Heart right ventricle (tissue), 16 donors: ENCODE measurements around the gene POP7. TPM values are rescaled to one million over a fixed set of nuclear protein-coding genes. Genes with fewer than 3 reads are reported as not detected.
A peak's percentile ranks its signal among the peaks of the same experiment; 100 is the strongest.
"Not testable (repeated sequence)": the region's sequence is repeated elsewhere in the genome, so short reads cannot be mapped to it uniquely, and the experiment has no call there.

Source experiments
- ATAC-seq, 8 donors: fragments of 200-7000 bp; cut with Tn5 transposase; one replicate each; pipeline ENCODE4 v1.9.1; 2020; ENCODE audit warnings: mild to moderate bottlenecking in 8 of 8, moderate library complexity in 8 of 8, moderate number of reproducible peaks in 1 of 8
- DNase-seq, 2 donors: peaks; one replicate each; pipeline ENCODE4 v3.0.0-alpha.2; 2020
- H3K27ac ChIP-seq, 10 donors: fragments of 200-600 bp; sonication (generic) in 2 of 10; one replicate each; pipeline versions ENCODE4 v1.5.0 to v1.8.0; 2020 to 2022; ENCODE audit warnings: mild to moderate bottlenecking in 3 of 10
- H3K27me3 ChIP-seq, 7 donors: fragments of 200-600 bp; one replicate each; pipeline ENCODE4 v1.8.0; 2021 to 2022; ENCODE audit warnings: mild to moderate bottlenecking in 2 of 7
- H3K36me3 ChIP-seq, 9 donors: fragments of 200-600 bp; sonication (generic) in 1 of 9; one replicate each; pipeline versions ENCODE4 v1.5.0 to v1.8.0; 2020 to 2022; ENCODE audit warnings: mild to moderate bottlenecking in 2 of 9
- H3K4me1 ChIP-seq, 9 donors: fragments of 200-600 bp; sonication (generic) in 1 of 9; one replicate each; pipeline versions ENCODE4 v1.5.0 to v1.8.0; 2020 to 2022; ENCODE audit warnings: mild to moderate bottlenecking in 4 of 9
- H3K4me3 ChIP-seq, 10 donors: fragments of 200-600 bp; sonication (generic) in 2 of 10; one replicate each; pipeline versions ENCODE4 v1.5.0 to v1.8.0; 2020 to 2022; ENCODE audit warnings: mild to moderate bottlenecking in 7 of 10, moderate library complexity in 2 of 10
- H3K9me3 ChIP-seq, 11 donors: fragments of 200-600 bp in 10 of 11; sonication (generic) in 2 of 11; one replicate each; pipeline versions ENCODE4 v1.5.0 to v1.8.0; 2013 to 2022; ENCODE audit warnings: mild to moderate bottlenecking in 2 of 11, control low read depth in 1 of 11, moderate library complexity in 1 of 11
- CTCF ChIP-seq, 9 donors: fragments of 200-600 bp; sonication (generic) in 2 of 9; IDR thresholded peaks; one replicate each; pipeline versions ENCODE4 v1.5.0 to v1.8.0; 2021 to 2022; ENCODE audit warnings: antibody characterized with exemption in 9 of 9, mild to moderate bottlenecking in 5 of 9, moderate library complexity in 1 of 9
- WGBS, 2 donors: extraction: QIAGEN DNeasy Blood & Tissue Kit; methylation state at CpG; one replicate each; pipeline ENCODE4 v1.1.7; 2013; ENCODE audit warnings: inconsistent platforms in 1 of 2; 5-methylcytosine and 5-hydroxymethylcytosine counted together
- intact Hi-C, 10 donors: fragments of 100-400 bp; cut with DNase I; formaldehyde crosslinking; loops; one replicate each; pipeline versions ENCODE4 v1.11.1 to v1.14.2; 2022
- long read RNA-seq, 3 donors: library from polyadenylated mRNA; unstranded; transcript quantifications; one replicate each; pipeline ENCODE4 v2.0.0, GENCODE V29; 2020 to 2021
- polyA plus RNA-seq, 2 donors: library from polyadenylated mRNA; stranded (reverse); fragments of 200-250 nt; gene quantifications; one replicate each; pipeline ENCODE4 v1.2.3, GENCODE V29; 2013
- total RNA-seq, 10 donors: library from RNA; stranded (reverse); fragmentation: NEBNext Ultra II Directional in 3 of 10; extraction: Animal tissue kit (Norgen Biotek cat#: 25700) in 3 of 10; gene quantifications; one replicate each; pipeline versions ENCODE4 v1.2.1 to v1.2.4, GENCODE V29; 2021 to 2023
- donor health status: Arrhythmogenic right ventricular cardiomyopathy.
- donor health status: ischemic (EF 13 %, LVEDD 7.1; RV severe dilation, severe dysfunction).
- donor health status: healthy with polysubstance abuse.
- donor health status: DM: no; HTN: yes; CAD: no.
- donor health status: DM: no; HTN: no; CAD: no.
- donor health status: ischemic (EF 25% LVEDD 6.9; RV normal size, moderate dysfunction).
- donor health status: ischemic (EF 25% LVEDD 5.7; RV mildly dilated, moderate dysfunction).
- donor health status: healthy.
- donor health status: DM: yes; HTN: yes; CAD: no.
- donor health status: Ischemic cardiomyopathy.
- donor health status: ischemic (EF 35%, LVEDD 5.7; RV mildly dilated, moderate dysfunction).
- donor health status: nonischemic (EF 11% LVEDD 7.7; RV severe dilation, severe dysfunction).
- donor health status: DM: yes; HTN: yes; CAD: no.
- donor health status: PGD.
- donor health status: ischemic (EF 29% LVEDD 5.4; RV normal size, mild dysfunction).
- donor health status: nonischemic (EF 23%, LVEDD 6.1; RV moderate dilation, normal function).

The POP7 gene
- total RNA-seq (10 to 100 TPM; 23.2 to 34.9 (median 25.3) TPM), polyA plus RNA-seq (10 to 100 TPM; 35.5 to 71.5 TPM)
- long read RNA-seq, donor 1, transcript POP7-201 (2 exons, 927 nt), result major isoform, 11 of 17 reads
- long read RNA-seq, donor 1, partial matches to known transcripts, result 0 of 17 reads
- long read RNA-seq, donor 1, other reads (novel, unspliced or antisense), result 6 of 17 reads
- long read RNA-seq, donor 2, transcript POP7-201 (2 exons, 927 nt), result major isoform, 16 of 23 reads
- long read RNA-seq, donor 2, partial matches to known transcripts, result 7 of 23 reads
- long read RNA-seq, donor 2, other reads (novel, unspliced or antisense), result 0 of 23 reads
- long read RNA-seq, donor 3, transcript POP7-201 (2 exons, 927 nt), result major isoform, 11 of 16 reads
- long read RNA-seq, donor 3, partial matches to known transcripts, result 2 of 16 reads
- long read RNA-seq, donor 3, other reads (novel, unspliced or antisense), result 3 of 16 reads

- Histone ChIP-seq H3K4me3 (peak within 1 kb of the TSS; percentile 63 to 95 (median 77)), H3K27ac (peak within 1 kb of the TSS; percentile 84 to 99 (median 94)), H3K4me1 (peaks cover 4 to 24% (median 17%) of the 10 kb centered on the region in 9 donors), H3K27me3 (no peaks in the 10 kb centered on the region), H3K36me3 (peaks cover 0 to 22% (median 0%) of the 10 kb centered on the region in 9 donors), H3K9me3 (no peaks in the 10 kb centered on the region)
- peak; percentile 99 for DNase-seq
- peak; percentile 97 to 99 (median 98) for ATAC-seq
- intact Hi-C loops, result loop anchor here in 7 of 10 donors (1.0 to 10.0 kb wide), 6 partner anchors 19 to 241 kb away; partner anchors contain the start of genes SLC12A9 (in 7 of the 7), GNB2 (in 1 of the 7), MOSPD3 (in 1 of the 7) and SPACDR (in 1 of the 7)
- no peak for TF ChIP-seq CTCF (IDR thresholded peaks at IDR 0.05)
- 0 to 1% methylated on average over 81 to 86 of the region's 86 CpGs for WGBS, 2 donors
These were observed at the start of gene POP7 for GRCh38 chr7:100705753-100706671. Gene POP7 (plus strand): TSS chr7:100706121. CDS start chr7:100706831, 710 bp downstream.

- DNase-seq, H3K4me3 ChIP-seq, ATAC-seq, H3K27ac ChIP-seq, H3K4me1 ChIP-seq, H3K36me3 ChIP-seq, intact Hi-C loops, H3K9me3 ChIP-seq: not testable (repeated sequence)
- WGBS, 2 donors, result 77% methylated on average over 12 of the region's 12 CpGs
- peaks cover 0 to 47% (median 29%) of the 10 kb centered on the region in 7 donors for H3K27me3 ChIP-seq
These were observed 43.6 kb upstream of the POP7 start for GRCh38 chr7:100662194-100662776.

GRCh38 chr7:100665168-100665726 lies 40.7 kb upstream of the POP7 start:
- no peaks in the 10 kb centered on the region for H3K4me1 ChIP-seq
- 93 to 98% methylated on average over 5 of the region's 5 CpGs for WGBS, 2 donors
- no peaks in the 10 kb centered on the region for H3K9me3 ChIP-seq
- ATAC-seq (no peak), DNase-seq (no peak)
- no peaks in the 10 kb centered on the region for H3K36me3 ChIP-seq
- intact Hi-C loops, result loop anchor here in 1 of 10 donors (5.0 kb wide), 1 partner anchor 33 kb away; no protein-coding TSS in a partner anchor
- peaks cover 0 to 20% (median 5%) of the 10 kb centered on the region in 7 donors for H3K27me3 ChIP-seq
- H3K27ac ChIP-seq, result no peak overlapping the region
- no peak for TF ChIP-seq CTCF (IDR thresholded peaks at IDR 0.05)
- H3K4me3 ChIP-seq, result no peak overlapping the region

GRCh38 chr7:100667331-100668068 lies 38.4 kb upstream of the POP7 start:
- WGBS, 2 donors, result 80% methylated on average over 16 of the region's 16 CpGs
- intact Hi-C loops, result loop anchor here in 2 of 10 donors (2.0 to 5.0 kb wide), 2 partner anchors 35 to 67 kb away; no protein-coding TSS in a partner anchor
- Histone ChIP-seq H3K27ac (no peak overlapping the region), H3K9me3 (no peaks in the 10 kb centered on the region), H3K4me1 (no peaks in the 10 kb centered on the region), H3K4me3 (no peak overlapping the region), H3K27me3 (peaks cover 0 to 6% (median 0%) of the 10 kb centered on the region in 7 donors), H3K36me3 (no peaks in the 10 kb centered on the region)
- no peak for DNase-seq
- ATAC-seq, result no peak
- TF ChIP-seq CTCF (IDR thresholded peaks at IDR 0.05), result no peak
